ENCODE measurements around the gene TIMM8B.
"Not testable (repeated sequence)": the region's sequence is repeated elsewhere in the genome, so short reads cannot be mapped to it uniquely, and the experiment has no call there.

The TIMM8B gene

DNA sequence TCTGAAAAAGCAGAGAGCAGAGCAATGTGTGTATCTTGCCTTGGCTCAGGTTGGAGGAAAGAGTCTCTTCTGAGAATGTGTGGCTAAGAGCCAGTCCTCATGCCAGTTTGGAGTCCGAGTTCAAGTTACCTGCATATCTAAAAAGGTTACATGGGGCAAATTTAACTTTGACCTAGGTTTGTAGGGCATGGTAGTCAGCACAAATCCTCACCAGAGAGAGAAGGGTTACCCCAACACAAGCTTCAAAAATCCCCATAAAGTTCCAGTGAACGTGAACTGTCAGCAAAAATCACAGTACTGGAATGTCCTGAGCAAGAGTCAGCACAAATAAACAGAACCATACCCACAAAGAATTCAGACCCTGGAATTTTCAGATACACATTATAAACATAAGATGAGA lies 13.9 kb upstream of the TIMM8B start:
- TF ChIP-seq, protein P1, sequence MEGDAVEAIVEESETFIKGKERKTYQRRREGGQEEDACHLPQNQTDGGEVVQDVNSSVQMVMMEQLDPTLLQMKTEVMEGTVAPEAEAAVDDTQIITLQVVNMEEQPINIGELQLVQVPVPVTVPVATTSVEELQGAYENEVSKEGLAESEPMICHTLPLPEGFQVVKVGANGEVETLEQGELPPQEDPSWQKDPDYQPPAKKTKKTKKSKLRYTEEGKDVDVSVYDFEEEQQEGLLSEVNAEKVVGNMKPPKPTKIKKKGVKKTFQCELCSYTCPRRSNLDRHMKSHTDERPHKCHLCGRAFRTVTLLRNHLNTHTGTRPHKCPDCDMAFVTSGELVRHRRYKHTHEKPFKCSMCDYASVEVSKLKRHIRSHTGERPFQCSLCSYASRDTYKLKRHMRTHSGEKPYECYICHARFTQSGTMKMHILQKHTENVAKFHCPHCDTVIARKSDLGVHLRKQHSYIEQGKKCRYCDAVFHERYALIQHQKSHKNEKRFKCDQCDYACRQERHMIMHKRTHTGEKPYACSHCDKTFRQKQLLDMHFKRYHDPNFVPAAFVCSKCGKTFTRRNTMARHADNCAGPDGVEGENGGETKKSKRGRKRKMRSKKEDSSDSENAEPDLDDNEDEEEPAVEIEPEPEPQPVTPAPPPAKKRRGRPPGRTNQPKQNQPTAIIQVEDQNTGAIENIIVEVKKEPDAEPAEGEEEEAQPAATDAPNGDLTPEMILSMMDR (IDR thresholded peaks at IDR 0.05; ENCODE audit: low read depth, low read length) = no peak
- H3K4me3 ChIP-seq (ENCODE audit: low read depth, low read length) = no peak overlapping the region

DNA sequence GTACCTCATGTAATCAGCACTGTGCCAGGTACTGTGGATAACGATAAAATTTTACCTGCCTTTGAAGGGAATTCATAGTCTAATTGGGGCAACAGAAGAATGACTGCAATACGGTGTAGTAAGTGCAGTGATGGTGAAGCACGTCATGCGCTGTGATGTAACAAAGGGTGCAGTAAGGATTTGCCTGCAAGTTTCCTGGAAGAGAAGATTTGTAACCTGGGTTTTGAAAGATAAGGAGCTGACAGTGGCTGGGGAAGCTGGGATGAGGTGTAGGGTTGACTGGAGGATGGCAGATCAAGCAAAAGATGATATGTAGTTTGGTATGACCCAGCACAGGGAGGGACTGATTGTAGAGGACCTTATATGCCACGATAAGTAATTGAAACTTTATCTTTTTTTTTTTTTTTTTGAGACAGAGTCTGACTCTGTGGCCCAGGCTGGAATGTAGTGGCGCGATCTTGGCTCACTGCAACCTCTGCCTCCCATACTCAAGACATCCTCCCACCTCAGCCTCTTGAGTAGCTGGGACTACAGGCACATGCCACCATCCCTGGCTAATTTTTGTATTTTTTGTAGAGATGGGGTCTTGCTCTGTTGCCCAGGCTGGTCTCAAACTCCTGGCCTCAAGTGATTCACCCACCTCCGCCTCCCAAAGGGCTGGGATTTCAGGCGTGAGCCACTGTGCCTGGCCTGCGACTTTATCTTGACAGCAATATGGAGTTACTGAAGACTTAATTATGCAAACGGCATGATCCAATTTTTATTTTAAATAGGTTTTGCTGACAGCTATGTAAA lies 11.4 kb upstream of the TIMM8B start:
- TF ChIP-seq, protein P1 (IDR thresholded peaks at IDR 0.05; ENCODE audit: low read depth, low read length) = no peak
- H3K4me3 ChIP-seq (ENCODE audit: low read depth, low read length) = no peak overlapping the region

DNA sequence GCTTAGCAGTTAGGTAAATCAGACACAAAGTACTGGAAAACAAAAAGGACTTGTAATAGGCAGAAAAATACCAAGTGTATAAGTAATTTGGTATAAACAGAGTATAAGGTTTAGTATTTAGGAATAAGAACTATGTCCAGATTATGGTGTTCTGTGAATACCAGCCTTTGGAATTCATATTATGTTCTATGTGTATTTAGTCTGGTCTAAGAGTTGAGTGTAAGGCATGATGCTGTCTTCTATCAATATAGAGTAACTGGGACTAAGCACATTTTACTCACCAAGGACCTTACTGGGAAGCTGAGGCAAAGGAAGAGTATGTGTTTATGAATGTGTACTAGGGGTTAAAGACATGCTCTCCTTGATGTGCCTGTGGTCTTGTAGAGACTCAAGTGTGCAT lies 9.6 kb upstream of the TIMM8B start:
- H3K4me3 ChIP-seq (ENCODE audit: low read depth, low read length) = no peak overlapping the region
- TF ChIP-seq, protein P1 (IDR thresholded peaks at IDR 0.05; ENCODE audit: low read depth, low read length) = no peak

DNA sequence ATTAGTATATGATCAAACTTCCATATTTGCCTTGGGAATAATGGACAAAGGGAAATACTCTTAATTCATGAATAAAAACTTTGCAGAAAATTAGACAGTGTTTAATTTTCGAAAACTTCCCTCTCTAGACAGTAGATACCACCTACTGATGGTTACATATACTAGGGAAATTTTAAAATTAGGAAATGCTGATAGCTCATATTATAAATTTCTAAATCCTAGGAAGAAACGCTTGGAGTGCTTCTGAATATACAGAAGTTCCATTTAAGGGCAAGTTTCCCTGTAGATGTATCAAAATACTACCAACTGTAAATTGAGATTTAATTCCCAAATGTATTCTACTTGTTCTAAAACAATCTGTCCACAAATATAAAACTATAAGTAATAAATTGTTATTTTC lies 8.7 kb upstream of the TIMM8B start:
- not testable (repeated sequence) for H3K4me3 ChIP-seq (ENCODE audit: low read depth, low read length)

DNA sequence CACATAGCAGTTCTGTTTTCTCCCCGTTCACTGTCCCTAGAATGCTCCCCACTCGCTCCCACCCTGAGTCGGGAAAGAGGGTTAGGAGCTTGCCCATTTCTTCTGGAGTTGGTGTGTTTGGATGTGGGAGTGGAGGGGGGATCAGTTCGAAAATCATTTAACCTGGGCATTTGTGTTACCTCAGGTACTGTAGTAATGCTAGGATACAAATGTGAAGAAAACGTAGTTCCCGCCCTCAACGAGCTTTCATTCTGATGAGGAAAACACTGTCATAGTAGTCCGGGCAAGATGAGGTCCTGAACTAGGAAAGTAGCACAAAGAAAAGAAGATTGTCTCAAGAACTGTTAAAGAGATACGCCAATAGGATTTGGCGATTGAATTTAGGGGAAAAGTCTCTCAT lies 656 bp upstream of the TIMM8B start:
- TF ChIP-seq, protein P1 (IDR thresholded peaks at IDR 0.05; ENCODE audit: low read depth, low read length) = no peak
- peak overlapping the region; percentile 99 for H3K4me3 ChIP-seq (ENCODE audit: low read depth, low read length)

DNA sequence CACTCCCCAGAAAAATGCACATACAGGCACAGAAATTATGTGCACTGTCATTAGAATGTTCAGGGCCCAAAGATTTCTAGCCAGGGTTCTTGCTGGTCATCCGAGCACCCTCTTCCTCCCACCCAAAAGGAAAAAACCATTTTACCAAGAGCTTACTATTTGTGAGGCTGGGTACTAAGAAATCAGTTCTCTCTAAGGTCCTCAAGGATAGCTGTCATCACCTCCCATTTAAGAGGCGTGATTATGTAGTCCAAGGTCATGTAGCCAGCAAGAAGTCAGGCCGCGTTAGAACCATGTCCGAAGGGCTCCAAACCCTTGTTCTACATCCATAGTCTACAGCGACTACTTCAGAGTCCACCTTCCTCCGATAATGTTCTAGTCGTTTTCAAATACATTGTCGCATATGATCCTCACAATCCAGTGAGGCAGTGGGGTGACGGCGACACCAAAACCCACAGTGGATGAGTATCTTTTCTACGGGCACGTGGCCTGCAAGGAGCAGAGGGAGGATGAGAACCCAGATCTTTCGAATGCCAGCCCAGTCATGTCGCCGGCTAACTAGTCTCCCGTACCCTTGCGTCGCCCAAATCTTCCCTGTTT lies 634 bp downstream of the TIMM8B start:
- TF ChIP-seq, protein P1 (IDR thresholded peaks at IDR 0.05; ENCODE audit: low read depth, low read length) = no peak
- peak overlapping the region; percentile 99 for H3K4me3 ChIP-seq (ENCODE audit: low read depth, low read length)

DNA sequence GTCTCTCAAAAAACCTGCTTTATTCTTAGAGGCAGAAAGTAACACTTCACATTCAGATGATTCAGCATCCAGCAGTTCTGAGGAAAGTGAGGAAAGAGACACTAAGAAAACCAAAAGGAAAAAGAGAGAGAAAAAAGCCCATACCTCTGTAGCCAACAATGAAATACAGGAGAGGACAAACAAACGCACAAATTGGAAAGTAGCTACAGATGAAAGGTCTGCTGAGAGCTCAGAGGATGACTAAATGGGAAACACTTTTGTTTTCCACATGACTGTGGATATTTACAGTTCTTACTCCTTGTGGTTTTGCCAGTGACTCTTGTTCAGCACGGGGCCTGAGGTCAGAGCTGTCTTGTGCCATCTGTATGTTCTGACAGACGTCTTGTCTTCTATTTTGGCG lies 3.8 kb downstream of the TIMM8B start:
- no peak overlapping the region for H3K4me3 ChIP-seq (ENCODE audit: low read depth, low read length)
- TF ChIP-seq, protein P1 (IDR thresholded peaks at IDR 0.05; ENCODE audit: low read depth, low read length) = no peak

All from WI38 (cell line).